HEK293 (cell line): ENCODE results near the gene C2orf49.

Experiments
- BCL11A ChIP-seq: fragments of 450-650 bp; formaldehyde crosslinking; IDR thresholded peaks from 2 replicates; pipeline ENCODE4 v1.5.1; 2016; ENCODE audit warnings: low read depth, missing biosample characterization, missing genetic modification characterization
- CTCF ChIP-seq: fragments of 450-650 bp; formaldehyde crosslinking; IDR thresholded peaks from 2 replicates; pipeline ENCODE4 v1.5.1; 2016; ENCODE audit warnings: missing biosample characterization, missing genetic modification characterization
- OVOL3 ChIP-seq: fragments of 450-650 bp; formaldehyde crosslinking; IDR thresholded peaks from 2 replicates; pipeline ENCODE4 v1.5.1; 2016; ENCODE audit warnings: missing biosample characterization, missing genetic modification characterization
- RBAK ChIP-seq: fragments of 450-650 bp; formaldehyde crosslinking; IDR thresholded peaks from 2 replicates; pipeline ENCODE4 v1.5.1; 2016; ENCODE audit warnings: missing biosample characterization, missing genetic modification characterization
- YY1 ChIP-seq: fragments of 450-650 bp; formaldehyde crosslinking; IDR thresholded peaks from 2 replicates; pipeline ENCODE4 v1.5.1; 2018; ENCODE audit warnings: missing biosample characterization, missing genetic modification characterization
- ZNF133 ChIP-seq: fragments of 450-650 bp; formaldehyde crosslinking; IDR thresholded peaks from 2 replicates; pipeline ENCODE4 v1.5.1; 2016; ENCODE audit warnings: missing biosample characterization, missing genetic modification characterization
- ZNF274 ChIP-seq, 2 experiments: fragments of 200-500 bp in 1 of 2; fragments of 450-650 bp in 1 of 2; sonication (Bioruptor generic) in 1 of 2; formaldehyde crosslinking in 1 of 2; IDR thresholded peaks; 2 replicates each; pipeline versions ENCODE4 v1.5.1 to v1.6.1; 2014 to 2016; ENCODE audit warnings: borderline replicate concordance in 1 of 2, inconsistent platforms in 1 of 2, low read length in 1 of 2, missing biosample characterization in 1 of 2, missing genetic modification characterization in 1 of 2
- ZNF639 ChIP-seq: fragments of 450-650 bp; formaldehyde crosslinking; IDR thresholded peaks from 2 replicates; pipeline ENCODE4 v1.5.1; 2016; ENCODE audit warnings: missing biosample characterization, missing genetic modification characterization
- ZNF701 ChIP-seq: fragments of 450-650 bp; formaldehyde crosslinking; IDR thresholded peaks from 2 replicates; pipeline ENCODE4 v1.5.1; 2016; ENCODE audit warnings: missing biosample characterization, missing genetic modification characterization
- ZNF707 ChIP-seq: fragments of 450-650 bp; formaldehyde crosslinking; IDR thresholded peaks from 2 replicates; pipeline ENCODE4 v1.5.1; 2016; ENCODE audit warnings: missing biosample characterization, missing genetic modification characterization
- ZNF785 ChIP-seq: fragments of 450-650 bp; formaldehyde crosslinking; IDR thresholded peaks from 2 replicates; pipeline ENCODE4 v1.5.1; 2016; ENCODE audit warnings: missing biosample characterization, missing genetic modification characterization

GRCh38 chr2:105369777-105370690, 32.7 kb downstream of the C2orf49 start:
- TF ChIP-seq ZNF639 (tag by site-specific recombination) (no peak), RBAK (no peak), CTCF (tag by site-specific recombination) (peak; percentile 88), ZNF133 (tag by site-specific recombination) (no peak), ZNF274 (IDR thresholded peaks at IDR 0.05; ENCODE audit: low read length) (no peak), ZNF274 (tag by site-specific recombination; IDR thresholded peaks at IDR 0.05; ENCODE audit: borderline replicate concordance) (no peak), ZNF707 (no peak), BCL11A (no peak), YY1 (tag by site-specific recombination) (no peak), ZNF701 (tag by site-specific recombination) (no peak), OVOL3 (tag by site-specific recombination) (no peak), ZNF785 (tag by site-specific recombination) (no peak)
